Activated CD8-positive, alpha-beta memory T cell treated with anti-CD3 and anti-CD28 coated beads for 48 hours (primary cell): ENCODE results near the gene HAUS1.
"Not testable (repeated sequence)": the region's sequence is repeated elsewhere in the genome, so short reads cannot be mapped to it uniquely, and the experiment has no call there.

Source experiments
- DNase-seq, 3 experiments: peaks; one replicate each; pipeline ENCODE4 v3.0.0-alpha.2; 2020; ENCODE audit warnings: low read depth in 2 of 3, low spot score in 2 of 3

The HAUS1 gene

DNA sequence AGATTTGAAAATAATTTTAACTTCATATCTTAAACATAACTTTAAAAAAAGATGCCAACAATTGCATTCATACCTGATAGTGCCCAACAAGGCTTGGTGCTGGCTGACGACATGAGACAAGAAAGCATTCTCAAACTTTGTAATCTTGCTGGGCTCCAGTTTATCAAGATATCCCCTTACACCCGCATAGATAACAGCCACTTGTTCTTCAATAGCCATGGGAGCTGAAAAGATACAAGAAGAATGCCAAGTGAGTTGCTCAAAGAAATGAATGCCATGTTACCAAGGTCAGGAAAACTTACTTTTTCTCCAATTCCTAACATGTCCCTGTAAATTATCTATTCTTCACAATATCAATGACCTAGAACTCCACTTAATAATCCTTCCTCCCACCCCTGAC, 19.8 kb upstream of the HAUS1 start:
- no peak for DNase-seq

DNA sequence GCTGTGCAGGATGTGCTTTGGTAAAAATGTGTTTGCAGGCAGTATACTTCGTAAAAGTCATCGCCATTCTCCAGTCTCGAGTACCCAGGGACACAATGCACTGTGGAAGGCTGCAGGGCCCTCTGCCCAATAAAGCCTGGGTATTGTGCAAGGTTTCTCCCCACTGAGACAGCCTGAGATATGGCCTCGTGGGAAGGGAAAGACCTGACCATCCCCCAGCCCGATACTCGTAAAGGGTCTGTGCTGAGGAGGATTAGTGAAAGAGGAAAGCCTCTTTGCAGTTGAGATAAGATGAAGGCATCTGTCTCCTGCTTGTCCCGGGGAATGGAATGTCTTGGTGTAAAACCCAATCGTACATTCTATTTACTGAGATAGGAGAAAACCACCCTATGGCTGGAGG, 15.7 kb upstream of the HAUS1 start:
- DNase-seq: not testable (repeated sequence)

DNA sequence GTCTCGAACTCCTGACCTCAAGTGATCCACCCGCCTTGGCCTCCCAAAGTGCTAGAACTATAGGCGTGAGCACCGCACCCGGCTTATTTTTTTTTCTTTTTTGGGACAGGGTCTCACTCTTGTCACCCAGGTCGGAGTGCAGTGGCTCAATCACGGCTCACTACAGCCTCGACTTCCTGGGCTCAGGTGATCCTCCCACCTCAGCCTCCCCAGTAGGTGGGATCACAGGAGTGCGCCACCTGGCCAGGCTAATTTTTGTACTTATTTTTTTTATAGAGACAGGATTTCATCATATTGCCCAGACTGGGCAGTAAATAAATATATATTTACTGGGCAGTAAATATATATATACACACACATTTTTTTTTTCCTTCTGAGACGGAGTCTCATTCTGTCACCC, 8.7 kb upstream of the HAUS1 start:
- DNase-seq: no peak

DNA sequence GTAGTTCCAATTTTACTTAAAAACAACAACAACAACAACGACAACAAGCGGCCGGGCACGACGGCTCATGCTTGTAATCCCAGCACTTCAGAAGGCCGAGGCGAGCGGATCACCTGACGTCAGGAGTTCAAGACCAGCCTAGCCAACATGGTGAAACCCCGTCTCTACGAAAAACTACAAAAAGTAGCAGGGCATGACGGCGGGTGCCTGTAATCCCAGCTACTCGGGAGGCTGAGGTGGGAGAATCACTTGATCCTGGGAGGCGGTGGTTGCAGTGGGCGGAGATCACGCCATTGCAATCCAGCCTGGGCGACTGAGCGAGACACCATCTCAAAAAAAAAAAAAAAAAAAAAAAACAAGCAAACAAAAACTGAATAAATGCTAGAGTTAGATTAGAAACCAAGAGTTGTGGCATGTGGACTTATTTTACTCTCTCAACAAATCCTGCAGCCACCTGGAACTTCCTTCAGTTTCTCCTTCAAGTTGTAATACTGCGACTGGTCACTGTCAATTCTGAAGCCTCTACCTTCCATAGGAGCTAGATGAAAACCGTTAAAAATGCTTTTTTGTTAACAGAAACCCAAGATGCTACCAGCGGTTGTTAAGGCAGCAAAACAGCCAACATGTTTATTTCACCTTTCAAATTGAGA, 7.4 kb upstream of the HAUS1 start:
- DNase-seq: no peak

DNA sequence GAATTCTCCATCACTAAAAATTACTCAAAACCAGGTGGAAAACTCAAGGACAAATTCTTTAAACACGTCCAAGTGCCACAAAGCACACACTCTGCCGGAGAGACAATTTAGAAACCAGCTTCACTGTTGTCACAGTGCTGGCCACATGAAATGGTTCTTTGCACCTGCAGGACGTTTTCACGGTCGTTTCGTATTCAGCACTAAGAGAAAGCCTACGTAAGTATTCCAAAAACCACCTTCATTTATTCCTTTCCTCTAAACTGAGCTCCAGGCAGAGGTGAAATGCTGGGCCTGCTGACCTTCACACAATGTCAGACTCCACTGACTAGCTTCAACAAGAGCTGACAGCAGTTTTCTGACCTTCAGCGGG, 6.8 kb upstream of the HAUS1 start:
- DNase-seq: no peak

DNA sequence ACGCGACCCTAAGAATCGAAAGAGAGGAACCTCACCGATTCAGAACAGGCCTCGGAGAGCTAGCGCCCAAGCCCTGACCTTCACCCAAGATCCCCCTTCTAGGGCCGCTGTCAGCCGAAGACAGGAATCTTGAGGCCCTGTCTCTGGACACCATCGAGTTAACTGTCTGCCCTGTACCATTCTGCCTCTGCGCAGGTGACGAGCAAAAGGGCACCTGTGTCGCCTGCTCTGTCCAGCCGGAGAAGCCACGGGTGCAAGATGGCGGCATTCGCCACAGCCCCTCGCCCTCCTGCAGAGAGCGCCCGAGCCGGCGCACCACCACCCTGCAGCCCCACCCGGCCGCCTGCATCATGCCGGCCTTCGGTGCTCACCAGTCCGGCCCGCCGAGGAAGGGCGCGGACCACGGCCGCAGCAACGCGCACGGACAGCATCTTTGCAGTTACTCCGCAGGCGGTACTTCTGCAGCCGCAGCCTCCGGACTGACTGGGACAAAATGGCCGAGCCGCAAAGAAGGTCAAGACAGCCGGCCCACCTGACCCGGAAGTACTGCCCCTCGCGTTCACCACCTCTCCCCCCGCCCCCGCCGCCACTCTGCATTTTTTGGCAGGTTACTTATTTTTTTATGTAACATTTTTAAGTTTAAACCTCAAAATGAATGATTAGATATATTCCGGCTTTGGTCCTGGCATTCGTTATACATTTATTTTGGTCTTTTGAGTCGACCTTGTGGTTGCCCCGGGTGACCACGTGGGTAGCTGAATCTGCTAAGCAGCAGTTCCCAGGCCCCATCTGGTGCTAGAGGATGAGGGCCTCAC, 6.2 kb upstream of the HAUS1 start, which contains the start of gene ATP5F1A:
Gene ATP5F1A, minus strand, starts transcription at position 496 of the 815 bp plus-strand sequence. Its CDS starts 65 bp downstream, at position 431.
- peak; percentile 64 to 74 (median 65) for DNase-seq

DNA sequence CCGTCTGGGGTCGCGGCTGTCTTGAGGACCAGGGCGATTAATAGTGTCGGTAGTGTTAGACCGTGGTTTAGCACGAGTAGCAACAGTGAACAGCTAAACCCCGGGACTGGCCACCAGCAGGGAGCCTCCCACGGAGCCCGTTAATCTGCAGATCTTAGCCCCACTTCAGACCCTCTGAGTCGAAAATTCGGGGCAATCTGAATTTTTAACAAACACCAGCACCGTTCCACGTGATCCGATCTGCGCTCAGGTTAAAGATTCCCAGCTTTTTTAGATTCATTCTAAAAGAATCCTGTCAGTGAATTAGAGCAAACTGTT, 5.6 kb upstream of the HAUS1 start:
- DNase-seq: peak in 1 of 3 experiments; percentile 32

DNA sequence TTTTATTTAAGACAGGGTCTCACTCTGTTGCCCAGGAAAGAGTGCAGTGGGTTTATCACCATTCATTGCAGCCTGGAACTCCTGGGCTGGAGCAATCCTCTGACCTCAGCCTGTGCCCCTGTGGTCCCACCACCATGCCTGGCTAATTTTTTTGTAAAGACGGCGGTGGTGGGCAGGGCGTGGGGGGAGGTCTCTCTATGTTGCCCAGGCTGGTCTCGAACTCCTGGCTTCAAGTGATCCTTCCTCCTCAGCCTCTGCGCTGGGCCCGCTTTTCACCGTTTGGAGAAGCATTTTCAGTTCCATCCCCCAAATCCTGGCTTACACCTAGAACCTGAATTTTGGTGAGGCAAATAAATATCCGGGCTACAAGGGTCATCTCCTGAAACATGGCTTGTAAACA, 4.7 kb upstream of the HAUS1 start:
- no peak for DNase-seq

DNA sequence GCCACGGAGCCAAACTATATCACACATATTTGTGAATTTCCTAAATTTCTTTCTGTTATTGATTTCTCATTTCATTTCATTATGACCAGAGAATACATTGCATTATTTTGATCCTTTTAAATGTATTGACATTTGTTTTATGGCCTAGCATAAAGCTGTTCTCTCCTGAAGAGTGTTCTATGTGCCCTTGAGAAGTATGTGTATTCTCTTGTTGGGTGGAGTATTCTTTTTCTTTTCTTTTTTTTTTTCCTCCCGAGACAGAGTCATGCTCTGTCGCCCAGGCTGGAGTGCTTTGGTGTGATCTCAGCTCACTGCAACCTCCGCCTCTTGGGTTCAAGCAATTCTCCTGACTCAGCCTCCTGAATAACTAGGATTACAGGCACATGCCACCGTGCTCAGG, 5.2 kb downstream of the HAUS1 start:
- no peak for DNase-seq

DNA sequence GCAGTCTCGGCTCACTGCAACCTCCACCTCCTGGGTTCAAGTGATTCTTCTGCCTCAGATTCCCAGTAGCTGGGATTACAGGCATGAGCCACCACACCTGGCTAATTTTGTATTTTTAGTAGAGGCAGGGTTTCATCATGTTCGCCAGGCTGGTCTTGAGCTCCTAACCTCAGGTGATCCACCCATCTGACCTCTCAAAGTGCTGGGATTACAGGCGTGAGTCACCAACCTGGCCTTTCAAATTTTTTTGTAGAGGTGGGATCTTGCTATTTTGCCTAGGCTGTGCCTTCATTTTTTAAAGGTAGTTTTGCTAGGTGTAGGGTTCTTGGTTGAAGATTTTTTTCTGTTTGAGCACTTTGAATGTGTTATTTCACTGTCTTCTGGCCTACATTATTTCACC, 6.2 kb downstream of the HAUS1 start:
- no peak for DNase-seq

DNA sequence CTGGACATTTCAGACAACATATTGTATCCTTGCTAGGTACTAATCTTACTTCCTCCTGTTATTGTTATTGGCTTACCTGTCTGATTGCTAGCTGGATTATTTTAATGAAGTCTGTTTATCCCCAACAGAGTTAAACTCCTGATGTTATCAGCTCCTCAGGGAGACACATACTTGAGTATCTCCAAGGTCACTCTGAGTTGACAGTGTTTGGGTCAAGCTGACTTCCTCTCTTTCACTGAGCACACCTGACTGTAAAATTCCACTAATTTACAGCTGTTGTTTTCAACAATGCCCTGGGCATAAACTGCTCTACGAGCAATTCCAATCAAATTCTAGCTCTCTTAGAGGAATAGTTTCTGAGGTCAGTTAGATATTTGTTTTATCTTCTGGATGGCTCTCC, 9.6 kb downstream of the HAUS1 start:
- no peak for DNase-seq

DNA sequence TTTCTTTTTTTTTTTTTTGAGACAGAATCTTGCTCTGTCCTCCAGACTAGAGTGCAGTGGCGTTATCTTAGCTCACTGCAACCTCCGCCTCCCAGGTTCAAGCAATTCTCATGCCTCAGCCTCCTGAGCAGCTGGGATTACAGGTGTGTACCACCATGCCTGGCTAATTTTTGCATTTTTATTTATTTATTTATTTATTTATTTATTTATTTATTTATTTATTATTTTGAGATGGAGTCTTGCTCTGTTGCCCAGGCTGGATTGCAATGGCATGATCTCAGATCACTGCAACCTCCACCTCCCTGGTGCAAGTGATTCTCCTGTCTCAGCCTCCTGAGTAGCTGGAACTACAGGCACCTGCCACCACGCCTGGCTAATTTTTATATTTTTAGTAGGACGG, 22.4 kb downstream of the HAUS1 start:
- not testable (repeated sequence) for DNase-seq

DNA sequence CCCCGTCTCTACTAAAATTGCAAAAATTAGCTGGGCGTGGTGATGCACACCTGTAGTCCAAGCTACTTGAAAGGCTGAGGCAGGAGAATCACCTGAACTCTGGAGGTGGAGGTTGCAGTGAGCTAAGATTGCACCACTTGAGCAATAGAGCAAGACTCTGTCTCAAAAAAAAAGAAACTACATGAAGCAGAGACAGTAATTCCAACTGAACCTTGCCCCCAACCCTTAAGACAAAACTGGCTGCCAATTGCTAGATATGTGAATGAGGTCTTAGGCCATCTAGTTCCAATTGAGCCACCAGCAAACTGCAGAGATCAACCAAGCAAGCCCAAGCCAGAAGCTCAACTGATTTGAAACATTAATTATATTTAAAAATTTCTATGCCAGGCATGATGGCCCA, 25.9 kb downstream of the HAUS1 start:
- DNase-seq: no peak

DNA sequence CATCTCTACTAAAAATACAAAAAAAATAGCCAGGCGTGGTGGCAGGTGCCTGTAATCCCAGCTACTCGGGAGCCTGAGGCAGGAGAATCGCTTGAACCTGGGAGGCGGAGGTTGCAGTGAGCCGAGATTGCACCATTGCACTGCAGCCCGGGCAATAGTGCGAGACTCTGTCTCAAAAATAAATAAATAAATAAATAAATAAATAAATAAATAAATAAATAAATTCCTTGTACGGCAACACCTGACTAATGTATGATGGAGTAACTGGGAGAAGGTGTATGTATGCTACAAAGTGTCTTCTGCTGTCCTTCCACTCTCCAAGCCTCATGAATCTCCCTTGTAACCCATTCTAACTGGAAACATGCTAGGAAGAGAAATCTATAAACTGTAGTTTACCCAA, 26.4 kb downstream of the HAUS1 start:
- not testable (repeated sequence) for DNase-seq

DNA sequence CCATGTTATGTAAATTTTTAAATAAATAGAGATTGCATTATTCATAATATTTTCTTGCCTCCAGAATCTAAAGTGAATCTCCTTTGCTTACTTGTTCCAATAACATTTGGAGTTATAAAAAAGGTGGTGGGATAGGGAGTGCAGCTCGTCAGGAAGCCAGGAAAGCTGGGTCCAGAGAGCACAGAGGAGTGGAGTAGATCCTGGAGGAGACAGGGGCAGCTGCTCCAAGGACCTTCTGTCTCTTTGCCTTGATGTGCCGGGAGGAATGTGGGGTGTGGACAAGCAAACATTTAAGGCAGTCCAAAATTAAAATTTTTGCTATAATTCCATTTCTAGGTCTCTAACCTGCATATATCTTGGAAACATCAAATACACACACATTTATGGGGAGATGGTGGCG, 29.3 kb downstream of the HAUS1 start:
- no peak for DNase-seq

DNA sequence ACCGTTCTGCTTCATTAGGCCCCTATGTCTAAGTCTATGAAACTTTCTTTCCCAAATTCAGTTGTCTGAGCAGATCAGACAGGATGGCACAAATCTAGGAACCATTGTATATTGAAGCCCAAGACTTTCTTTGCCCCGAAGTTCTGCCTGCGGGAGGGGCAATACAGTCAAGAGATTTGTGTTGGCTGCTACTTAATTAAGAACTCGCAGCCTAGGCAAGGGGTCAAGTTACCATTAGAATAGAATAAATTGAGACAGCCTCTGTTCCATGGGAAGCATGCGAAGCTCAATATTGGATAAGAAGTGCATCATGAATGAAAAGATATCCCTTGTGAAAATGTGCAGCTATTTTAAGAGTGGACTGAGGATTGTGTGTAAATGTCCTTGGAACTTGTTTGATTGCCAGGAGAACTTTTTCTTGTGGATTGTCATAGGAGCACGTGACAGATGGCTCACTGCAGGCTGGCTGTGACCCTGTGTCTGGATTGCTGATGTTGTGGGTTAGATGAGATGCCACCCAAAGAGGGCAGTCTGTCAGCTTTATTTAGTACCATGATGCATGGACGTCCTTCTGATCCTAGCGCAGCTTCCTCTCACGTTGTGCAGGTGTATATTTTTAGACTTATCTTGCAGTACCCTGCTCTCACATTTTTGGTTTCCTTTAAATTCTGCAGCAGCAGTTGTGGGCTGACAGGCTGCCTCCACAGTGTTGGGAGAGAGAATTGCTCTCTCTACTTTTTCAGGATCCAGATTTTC, 30.9 kb downstream of the HAUS1 start:
- no peak for DNase-seq

DNA sequence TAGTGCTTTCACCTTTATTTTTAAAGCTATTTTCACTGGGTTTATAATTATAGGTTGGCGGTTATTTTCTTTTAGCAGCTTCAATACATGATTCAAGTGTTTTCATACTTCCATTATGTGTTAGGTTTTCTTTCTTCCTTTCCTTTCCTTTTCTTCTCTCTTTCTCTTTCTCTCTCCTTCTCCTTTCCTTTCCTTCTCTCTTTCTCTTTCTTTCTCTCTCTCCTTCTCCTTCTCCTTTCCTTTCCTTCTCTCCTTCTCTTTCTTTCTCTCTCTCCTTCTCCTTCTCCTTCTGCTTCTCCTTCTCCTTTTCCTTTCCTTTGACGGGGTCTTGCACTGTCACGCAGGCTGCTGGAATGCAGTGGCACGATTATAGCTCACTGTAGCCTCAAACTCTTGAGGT, 36.0 kb downstream of the HAUS1 start:
- DNase-seq: no peak

DNA sequence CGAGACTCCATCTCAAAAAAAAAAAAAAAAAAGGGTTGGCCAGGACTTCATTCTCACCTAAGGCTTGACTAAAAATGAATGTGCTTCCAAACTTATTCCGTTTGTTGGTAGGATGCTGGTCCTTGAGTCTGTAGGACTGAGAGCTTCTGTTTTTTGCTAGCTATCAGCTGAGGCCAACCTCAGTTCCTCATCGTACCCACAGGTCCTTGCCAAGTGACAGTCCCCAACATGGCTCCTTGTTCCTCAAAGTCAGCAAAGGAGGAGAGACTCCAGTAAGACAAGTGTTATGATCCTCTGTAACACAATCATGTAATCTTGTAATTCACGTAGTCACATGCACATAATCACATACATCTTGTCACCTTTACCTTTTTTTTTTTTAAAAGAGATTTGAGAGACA, 37.0 kb downstream of the HAUS1 start:
- no peak for DNase-seq

DNA sequence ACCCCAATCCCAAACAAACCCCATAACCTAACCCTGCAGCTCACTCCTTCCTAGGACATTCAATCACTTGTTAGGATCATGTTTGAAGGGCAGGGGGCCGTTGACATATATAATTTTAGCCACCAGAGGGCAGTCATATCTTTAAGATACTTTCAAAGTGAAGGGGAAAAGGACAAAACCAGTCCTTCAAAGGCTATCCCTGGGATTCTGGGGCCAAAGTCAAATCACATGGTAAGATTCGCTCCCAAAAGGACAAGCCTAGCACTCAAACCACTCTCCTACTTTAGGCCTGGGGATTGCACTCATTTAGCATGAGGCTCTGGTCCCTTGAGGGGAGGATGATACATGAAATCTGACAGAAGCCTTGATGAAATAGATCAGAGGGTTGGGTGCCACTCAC, 44.6 kb downstream of the HAUS1 start:
- no peak for DNase-seq

DNA sequence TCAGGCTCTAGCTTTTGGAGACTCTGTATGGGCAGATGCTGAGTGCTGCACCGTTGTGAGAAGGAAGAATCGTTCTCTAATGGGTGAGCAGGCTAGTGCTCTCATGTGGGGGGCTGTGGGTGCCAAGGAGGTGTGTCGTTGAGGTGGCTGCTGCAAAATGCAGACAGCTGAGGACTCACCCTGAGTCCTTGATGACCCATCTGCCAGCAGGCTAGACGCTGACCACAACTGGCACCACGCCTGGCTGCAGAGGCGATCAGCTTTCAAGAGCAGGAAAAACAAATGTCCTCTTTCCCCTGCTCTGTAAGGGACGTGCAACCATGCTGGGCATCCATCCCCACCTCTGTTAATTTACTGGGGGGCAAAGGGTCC, 48.2 kb downstream of the HAUS1 start:
- DNase-seq: no peak

DNA sequence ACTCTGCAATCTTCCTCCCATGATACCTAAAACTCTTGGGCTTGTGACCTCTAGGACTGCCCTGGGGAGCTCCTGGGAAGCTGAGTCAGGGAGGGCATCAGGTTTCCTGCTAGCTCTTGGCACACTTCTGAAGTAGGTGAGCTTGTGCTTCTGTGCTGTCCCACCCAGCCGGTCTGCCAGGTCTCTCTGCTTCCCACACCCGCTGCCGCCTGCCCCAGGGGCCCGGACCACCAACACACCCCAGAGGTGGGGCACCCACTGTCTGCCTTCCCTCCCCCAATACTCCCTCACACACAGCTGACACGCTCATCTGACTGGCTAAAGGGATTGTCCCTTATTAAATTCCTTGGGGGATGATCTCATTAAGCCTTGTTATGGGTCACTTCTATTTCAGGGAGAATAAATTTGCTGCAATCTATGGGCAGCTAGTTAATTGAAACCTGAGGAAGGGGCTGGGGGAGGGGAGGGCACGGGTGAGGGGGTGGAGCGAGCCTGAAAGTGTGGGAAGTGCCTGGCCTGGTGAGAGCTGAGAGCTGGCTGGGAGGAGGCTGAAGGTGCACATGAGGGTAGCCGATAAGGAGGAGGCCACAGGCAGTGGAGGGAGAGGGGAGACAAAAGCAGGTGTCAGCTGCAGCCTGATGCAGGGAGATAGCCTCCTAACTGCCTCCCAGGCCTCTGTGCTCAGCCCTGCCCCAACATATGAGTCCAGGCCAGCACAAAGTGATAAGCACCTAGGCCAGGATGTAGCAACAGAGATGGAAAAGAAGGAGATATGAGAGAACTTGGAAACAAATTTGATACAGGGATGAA, 48.8 kb downstream of the HAUS1 start:
- no peak for DNase-seq
